Measurements from ENCODE around the gene MRNIP.

The MRNIP gene

GRCh38 chr5:179820127-179820482 lies 38.5 kb downstream of the MRNIP start:
- no peak for DNase-seq

GRCh38 chr5:179819296-179820126 lies 39.1 kb downstream of the MRNIP start:
- no peak for DNase-seq

- peak; percentile 65 for DNase-seq
Observed at GRCh38 chr5:179818746-179819295, 39.8 kb downstream of the MRNIP start.

GRCh38 chr5:179817890-179818745 lies 40.5 kb downstream of the MRNIP start:
- no peak for DNase-seq

- no peak for DNase-seq
Observed at GRCh38 chr5:179817470-179817840, 41.2 kb downstream of the MRNIP start.

GRCh38 chr5:179816796-179817469 lies 41.7 kb downstream of the MRNIP start:
- no peak for DNase-seq

- DNase-seq = no peak
Observed at GRCh38 chr5:179816401-179816795, 42.2 kb downstream of the MRNIP start.

GRCh38 chr5:179815491-179816249 lies 42.9 kb downstream of the MRNIP start:
- no peak for DNase-seq

- no peak for DNase-seq
Observed at GRCh38 chr5:179814090-179814489, 44.5 kb downstream of the MRNIP start.

GRCh38 chr5:179812997-179813607 lies 45.5 kb downstream of the MRNIP start:
- no peak for DNase-seq

- no peak for DNase-seq
Observed at GRCh38 chr5:179812135-179812825, 46.3 kb downstream of the MRNIP start.

- DNase-seq = no peak
Observed at GRCh38 chr5:179806250-179807048, 52.2 kb downstream of the MRNIP start, which contains the start of gene MGAT4B. Gene MGAT4B, minus strand, starts transcription at chr5:179806866. Its CDS starts 283 bp downstream, at chr5:179806583.

GRCh38 chr5:179805529-179806249 lies 52.9 kb downstream of the MRNIP start:
- no peak for DNase-seq

GRCh38 chr5:179805070-179805528 lies 53.5 kb downstream of the MRNIP start:
- DNase-seq = no peak

GRCh38 chr5:179804555-179804947 lies 54.1 kb downstream of the MRNIP start:
- no peak for DNase-seq

GRCh38 chr5:179803651-179804554 lies 54.7 kb downstream of the MRNIP start:
- DNase-seq = no peak

GRCh38 chr5:179802950-179803562 lies 55.6 kb downstream of the MRNIP start:
- no peak for DNase-seq
